K562 (cell line): ENCODE measurements around the gene SLC1A4. TPM values are rescaled to one million over a fixed set of nuclear protein-coding genes. Genes with fewer than 3 reads are reported as not detected.
A peak's percentile ranks its signal among the peaks of the same experiment; 100 is the strongest.

Experiments used
- ATAC-seq: fragments of 200-7000 bp; cut with Tn5 transposase; 3 replicates; pipeline ENCODE4 v1.9.1; 2020; ENCODE audit warnings: moderate library complexity
- BruUV-seq: library from RNA; stranded (reverse); fragments of 400-500 nt; replicated peaks from 2 replicates; lab custom pipeline; 2021; lab: Mats Ljungman, UMichigan
- CTCF ChIA-PET: fragments of 300-600 bp; formaldehyde crosslinking; extraction: SDS; loops from one replicate; lab custom pipeline; 2021; ENCODE audit warnings: low intra/inter-chr PET ratio; lab: Yijun Ruan, JAX
- POLR2A ChIA-PET: fragments of 300-600, 350-650 bp; sonication (Branson Sonifier 250); formaldehyde crosslinking; extraction: SDS; loops from one replicate; lab custom pipeline; 2021; ENCODE audit warnings: antibody characterized with exemption, inconsistent platforms; lab: Yijun Ruan, JAX
- DNase-seq, 4 experiments: peaks; one replicate each; pipeline versions ENCODE4 v3.0.0 to v3.0.0-alpha.2; 2011 to 2018; ENCODE audit warnings: low spot score in 3 of 4, mixed read lengths in 3 of 4; ENCODE audit errors: extremely low read depth in 1 of 4
- FAIRE-seq: peaks from 2 replicates; lab custom pipeline; 2011; peaks lifted over from hg19 to GRCh38; lab: Jason Lieb, UNC
- H2AFZ ChIP-seq: 2 replicates; pipeline ENCODE4 v1.6.0; 2011; ENCODE audit warnings: low read depth, low read length, control low read depth, inconsistent platforms
- H3K27ac ChIP-seq: fragments of 200-600 bp; 3 replicates; pipeline ENCODE4 v1.8.0; 2011; ENCODE audit warnings: low read depth, mild to moderate bottlenecking, control low read depth, inconsistent platforms, low read length, moderate library complexity, mixed read lengths; ENCODE audit errors: extremely low read depth
- H3K27me3 ChIP-seq, 2 experiments: fragments of 300-600 bp in 1 of 2; 2 replicates in 1 of 2; 3 replicates in 1 of 2; pipeline versions ENCODE4 v1.6.0 to v1.8.0; 2011; ENCODE audit warnings: inconsistent platforms in 2 of 2, low read length in 2 of 2, mild to moderate bottlenecking in 1 of 2, mixed read lengths in 1 of 2, moderate library complexity in 1 of 2; ENCODE audit not compliant: control insufficient read depth in 2 of 2, insufficient read depth in 2 of 2
- H3K36me3 ChIP-seq: fragments of 300-600 bp; 3 replicates; pipeline ENCODE4 v1.8.0; 2011; ENCODE audit warnings: mild to moderate bottlenecking, low read length, inconsistent platforms; ENCODE audit not compliant: control insufficient read depth, insufficient read depth
- H3K4me1 ChIP-seq, 2 experiments: fragments of 200-600 bp in 1 of 2; replicated peaks in 1 of 2; 2 replicates in 1 of 2; 3 replicates in 1 of 2; pipeline versions ENCODE4 v1.5.1 to v1.8.0; 2011; ENCODE audit warnings: inconsistent platforms in 2 of 2, low read length in 2 of 2, mild to moderate bottlenecking in 1 of 2, mixed read lengths in 1 of 2, moderate library complexity in 1 of 2; ENCODE audit not compliant: control insufficient read depth in 2 of 2, insufficient read depth in 2 of 2
- H3K4me2 ChIP-seq: 2 replicates; pipeline ENCODE4 v1.6.1; 2011; ENCODE audit warnings: low read length, control low read depth, inconsistent platforms, mixed read lengths; ENCODE audit not compliant: insufficient read depth
- H3K4me3 ChIP-seq: fragments of 200-600 bp; sonication (generic), shearing (Covaris generic); 2 replicates; pipeline ENCODE4 v1.5.1; 2016; ENCODE audit warnings: control low read depth, inconsistent platforms
- H3K79me2 ChIP-seq: fragments of 200-600 bp; 3 replicates; pipeline ENCODE4 v1.8.0; 2011; ENCODE audit warnings: low read length, inconsistent platforms; ENCODE audit not compliant: control insufficient read depth, insufficient read depth
- H3K9ac ChIP-seq, 2 experiments: 2 replicates each; pipeline versions ENCODE4 v1.6.0 to v1.6.1; 2011; ENCODE audit warnings: low read depth in 2 of 2, low read length in 2 of 2, control low read depth in 1 of 2, inconsistent platforms in 1 of 2, mild to moderate bottlenecking in 1 of 2, mixed read lengths in 1 of 2; ENCODE audit not compliant: insufficient read depth in 1 of 2
- H3K9me1 ChIP-seq: one replicate; pipeline ENCODE4 v1.6.0; 2011; ENCODE audit warnings: inconsistent platforms, mild to moderate bottlenecking, low read length, moderate library complexity; ENCODE audit not compliant: control insufficient read depth, insufficient read depth
- H3K9me3 ChIP-seq: replicated peaks from 2 replicates; pipeline ENCODE4 v1.5.1; 2011; ENCODE audit warnings: low read depth, low read length, inconsistent platforms; ENCODE audit not compliant: control insufficient read depth, insufficient read depth
- H4K20me1 ChIP-seq: replicated peaks from 2 replicates; pipeline ENCODE4 v1.6.1; 2011; ENCODE audit warnings: low read length, inconsistent platforms, mixed read lengths; ENCODE audit not compliant: control insufficient read depth, insufficient read depth
- GATA2 ChIP-seq: sonication (generic); formaldehyde crosslinking; IDR thresholded peaks from 2 replicates; pipeline ENCODE4 v1.4.0; 2020; ENCODE audit warnings: mild to moderate bottlenecking, missing genetic modification reagents
- HMGXB4 ChIP-seq: sonication (generic); formaldehyde crosslinking; IDR thresholded peaks from 2 replicates; pipeline ENCODE4 v1.8.1; 2023; ENCODE audit warnings: mild to moderate bottlenecking, missing genetic modification reagents
- LARP7 ChIP-seq: fragments of 450-650 bp; IDR thresholded peaks from 2 replicates; pipeline ENCODE4 v1.6.1; 2016
- SFPQ ChIP-seq: fragments of 200-400 bp; formaldehyde crosslinking; IDR thresholded peaks from 2 replicates; pipeline ENCODE4 v1.6.1; 2017; ENCODE audit warnings: mild to moderate bottlenecking, low read depth, low read length, moderate library complexity
- ZNF384 ChIP-seq: IDR thresholded peaks from 2 replicates; pipeline ENCODE4 v1.6.1; 2012; ENCODE audit warnings: low read depth, low read length, improper control_type of control experiment
- WGBS: fragments of 100-300 bp; shearing (Covaris generic); methylation state at CpG from one replicate; pipeline ENCODE4 v1.1.6; 2016; ENCODE audit warnings: low coverage, mixed read lengths; ENCODE audit not compliant: insufficient coverage; ENCODE audit errors: missing lambda C conversion rate; 5-methylcytosine and 5-hydroxymethylcytosine counted together
- in situ Hi-C: fragments of 300-500 bp; cut with MboI; formaldehyde crosslinking; loops from 4 replicates; pipeline ENCODE4 v1.15.0; 2018; ENCODE audit warnings: inconsistent platforms, mixed read lengths
- intact Hi-C: fragments of 100-400 bp; cut with micrococcal nuclease; formaldehyde crosslinking; loops from 2 replicates; pipeline ENCODE4 v1.14.2; 2022
- polyA plus RNA-seq, 8 experiments: library from polyadenylated mRNA; depleted of rRNA in 4 of 8; stranded (reverse) in 5 of 8; unstranded in 3 of 8; fragments of >200 nt; fragmentation: Nextera tagmentation in 2 of 8; fragmentation: Illumina TruSeq in 1 of 8; extraction: Ambion mirVana in 2 of 8; extraction: Trizol in 1 of 8; gene quantifications; 2 replicates each; pipeline versions ENCODE4 v1.2.1 to v1.2.3, GENCODE V29; 2011 to 2014; ENCODE audit warnings: inconsistent platforms in 1 of 8, missing spikeins in 1 of 8
- total RNA-seq, 7 experiments: library from RNA; depleted of rRNA in 6 of 7; stranded (reverse); fragments of >200 nt in 6 of 7; fragmentation: Illumina TruSeq in 2 of 7; extraction: Trizol in 2 of 7; gene quantifications; 2 replicates each; pipeline versions ENCODE4 v1.2.1 to v1.2.3, GENCODE V29; 2011 to 2021; ENCODE audit warnings: low replicate concordance in 1 of 7

SLC1A4 gene
- total and polyA plus RNA-seq, 9 of the 15 experiments (the other 6 are each of a cell fraction or from before 2014, with no cell fraction given) = 4.4 to 24.0 (median 10.9) TPM

- no peaks in the 10 kb centered on the region for H3K9me1 ChIP-seq
- no peaks in the 10 kb centered on the region; the same call in 2 of the 3 replicates for H3K36me3 ChIP-seq
- TF ChIP-seq LARP7 = no peak
- TF ChIP-seq HMGXB4 (CRISPR knock-in tag) = no peak
- TF ChIP-seq SFPQ = no peak
- 0 out of 2 replicates have a peak, but pooled peaks have one; percentile 37 for TF ChIP-seq GATA2 (CRISPR knock-in tag)
- 0 out of 2 replicates have a peak, but pooled peaks have one; percentile 9 for TF ChIP-seq ZNF384
- TF ChIP-seq, all 486 proteins: peak for 2
- Histone ChIP-seq H3K27me3 (no peaks in the 10 kb centered on the region), H3K4me3 (no peak overlapping the region), H3K79me2 (peaks cover 8% of the 10 kb centered on the region; the same call in 1 of the 3 replicates), H3K4me1 (peaks cover 0 to 12% of the 10 kb centered on the region in 2 experiments; a peak in 3 of 5 replicates), H3K4me2 (no peak overlapping the region), H3K9me3 (no peaks in the 10 kb centered on the region), H4K20me1 (peaks cover 11% of the 10 kb centered on the region), H3K9ac (no peak overlapping the region), H3K27ac (no peak overlapping the region), H2AFZ (no peak overlapping the region)
- 65% methylated on average over 3 of the region's 3 CpGs for WGBS
- ChIA-PET CTCF (no interaction called here), POLR2A (interaction anchor here (1.1 to 1.4 kb wide), 4 partner anchors 9 to 90 kb away, joined by 3 to 5 read pairs (median 4); no protein-coding TSS in a partner anchor)
- BruUV-seq = no TSS peak
- in situ Hi-C loops = no loop called here
- DNase-seq (no peak), FAIRE-seq (no peak), ATAC-seq (peak; percentile 24; the same call in 1 of the 3 replicates)
- intact Hi-C loops = no loop called here
These were observed 7.7 kb downstream of the SLC1A4 start for GRCh38 chr2:64996871-64997307.
